ENCODE measurements around the gene CHD5. TPM values are rescaled to one million over a fixed set of nuclear protein-coding genes. Genes with fewer than 3 reads are reported as not detected.
A peak's percentile ranks its signal among the peaks of the same experiment; 100 is the strongest.

The CHD5 gene
- total and polyA plus RNA-seq, 12 donors = 0.01 to 0.78 (median 0.17) TPM

- Histone ChIP-seq H3K4me3 (no peak overlapping the region), H3K9me3 (peaks cover 0 to 27% (median 12%) of the 10 kb centered on the region in 11 donors), H3K36me3 (no peaks in the 10 kb centered on the region), H3K27me3 (peaks cover 0 to 11% (median 0%) of the 10 kb centered on the region in 7 donors), H3K4me1 (no peaks in the 10 kb centered on the region), H3K27ac (no peak overlapping the region)
- no peak for TF ChIP-seq CTCF (IDR thresholded peaks at IDR 0.05)
- DNase-seq = no peak
- no peak for ATAC-seq
- WGBS, 2 donors = 60 to 64% methylated on average over 1 of the region's 1 CpG
- intact Hi-C loops (cut with DNase I) = no loop called here
These were observed 64.0 kb downstream of the CHD5 start for GRCh38 chr1:6116137-6116536.

- no peak overlapping the region for H3K4me3 ChIP-seq
- DNase-seq = peak in 1 of 2 donors; percentile 2
- no peak for ATAC-seq
- H3K9me3 ChIP-seq = peaks cover 0 to 27% (median 12%) of the 10 kb centered on the region in 11 donors
- WGBS, 2 donors = 86 to 89% methylated on average over 14 of the region's 14 CpGs
- no peak for TF ChIP-seq CTCF (IDR thresholded peaks at IDR 0.05)
- peaks cover 0 to 24% (median 12%) of the 10 kb centered on the region in 7 donors for H3K27me3 ChIP-seq
- H3K4me1 ChIP-seq = no peaks in the 10 kb centered on the region
- H3K27ac ChIP-seq = no peak overlapping the region
- intact Hi-C loops (cut with DNase I) = loop anchor here in 1 of 10 donors (5.0 kb wide), 1 partner anchor 134 kb away; no protein-coding TSS in a partner anchor
- H3K36me3 ChIP-seq = no peaks in the 10 kb centered on the region
These were observed 66.4 kb downstream of the CHD5 start for GRCh38 chr1:6113745-6114144.

- no peak for TF ChIP-seq CTCF (IDR thresholded peaks at IDR 0.05)
- peak in 1 of 2 donors; percentile 2 for DNase-seq
These were observed 67.0 kb downstream of the CHD5 start for GRCh38 chr1:6113116-6113515.

GRCh38 chr1:6112690-6113005 lies 67.5 kb downstream of the CHD5 start:
- Histone ChIP-seq H3K36me3 (no peaks in the 10 kb centered on the region), H3K9me3 (peaks cover 0 to 27% (median 12%) of the 10 kb centered on the region in 11 donors), H3K4me1 (no peaks in the 10 kb centered on the region), H3K4me3 (no peak overlapping the region), H3K27me3 (peaks cover 0 to 32% (median 16%) of the 10 kb centered on the region in 7 donors), H3K27ac (no peak overlapping the region)
- ATAC-seq (peak in 1 of 8 donors; percentile 20), DNase-seq (peak in 1 of 2 donors; percentile 0)
- intact Hi-C loops (cut with DNase I) = loop anchor here in 1 of 10 donors (5.0 kb wide), 1 partner anchor 135 kb away; no protein-coding TSS in a partner anchor
- 49 to 68% methylated on average over 5 of the region's 5 CpGs for WGBS, 2 donors
- TF ChIP-seq CTCF (IDR thresholded peaks at IDR 0.05) = no peak

More at GRCh38 chr1:6113116-6113515, 67.0 kb downstream of the CHD5 start:
- no peaks in the 10 kb centered on the region for H3K36me3 ChIP-seq
- H3K4me3 ChIP-seq = no peak overlapping the region
- H3K27ac ChIP-seq = no peak overlapping the region
- no peaks in the 10 kb centered on the region for H3K4me1 ChIP-seq
- ATAC-seq = no peak
- H3K9me3 ChIP-seq = peaks cover 0 to 27% (median 12%) of the 10 kb centered on the region in 11 donors
- H3K27me3 ChIP-seq = peaks cover 0 to 31% (median 16%) of the 10 kb centered on the region in 7 donors
- intact Hi-C loops (cut with DNase I) = loop anchor here in 1 of 10 donors (5.0 kb wide), 1 partner anchor 134 kb away; no protein-coding TSS in a partner anchor
- 56 to 63% methylated on average over 10 of the region's 10 CpGs for WGBS, 2 donors
